Mucosa of stomach (tissue), 1 donor: Measurements from ENCODE around the gene FRAS1.

Experiments
- H3K27me3 ChIP-seq: one replicate; pipeline ENCODE4 v1.7.0; 2013; ENCODE audit warnings: mild to moderate bottlenecking, low read length; ENCODE audit not compliant: control insufficient read depth, insufficient read depth
- H3K36me3 ChIP-seq: one replicate; pipeline ENCODE4 v1.7.0; 2013; ENCODE audit warnings: low read length; ENCODE audit not compliant: control insufficient read depth, insufficient read depth
- H3K4me1 ChIP-seq: one replicate; pipeline ENCODE4 v1.7.0; 2013; ENCODE audit warnings: mild to moderate bottlenecking, low read length; ENCODE audit not compliant: control insufficient read depth, insufficient read depth
- H3K4me3 ChIP-seq: one replicate; pipeline ENCODE4 v1.7.0; 2013; ENCODE audit warnings: low read length
- H3K9ac ChIP-seq: one replicate; pipeline ENCODE4 v1.7.0; 2013; ENCODE audit warnings: mild to moderate bottlenecking, low read length, moderate library complexity
- H3K9me3 ChIP-seq: one replicate; pipeline ENCODE4 v1.7.0; 2013; ENCODE audit warnings: mild to moderate bottlenecking, low read length, moderate library complexity; ENCODE audit not compliant: control insufficient read depth
- donor health status: Pancreatic carcinoma.

Gene FRAS1

DNA sequence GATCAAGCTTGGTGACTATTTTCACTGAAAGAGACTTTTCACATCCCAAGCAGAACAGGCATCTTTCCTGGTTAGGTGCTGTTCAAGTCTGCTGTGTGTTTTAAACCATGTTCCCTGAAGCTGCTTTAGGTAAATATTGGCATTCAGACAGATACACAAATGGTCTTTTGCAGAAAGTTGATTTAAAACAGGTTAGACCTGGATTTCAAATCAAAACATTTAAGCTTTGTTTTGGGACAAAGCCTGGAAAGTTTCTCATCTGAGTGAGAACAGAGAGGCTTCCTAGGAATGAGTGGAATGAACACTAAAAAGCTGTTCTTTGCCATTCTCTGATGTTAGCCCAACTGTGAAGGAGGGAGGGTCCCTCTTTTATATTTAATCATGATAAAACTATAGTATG, 504.6 kb downstream of the FRAS1 start:
- Histone ChIP-seq H3K36me3 (no peaks in the 10 kb centered on the region), H3K9me3 (no peaks in the 10 kb centered on the region), H3K4me1 (peaks cover 49% of the 10 kb centered on the region)

DNA sequence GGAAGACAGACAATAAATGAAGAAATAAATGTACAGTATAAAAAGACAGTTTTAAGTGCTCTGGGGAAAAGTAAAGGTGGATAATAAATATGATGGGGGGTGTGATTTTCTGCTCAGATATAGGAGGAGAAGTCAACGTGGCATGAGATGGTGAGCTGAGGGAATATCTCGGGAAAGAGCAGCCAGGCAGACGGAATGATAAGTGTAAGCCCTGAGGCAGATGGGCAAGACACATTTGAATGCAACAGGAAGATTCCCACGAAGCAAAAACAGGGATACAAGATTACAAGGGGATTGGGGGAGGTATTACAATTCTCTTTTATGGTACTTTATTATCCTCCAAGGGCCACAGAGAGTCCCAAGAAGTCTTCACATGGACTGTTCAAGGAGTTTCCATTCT, 505.6 kb downstream of the FRAS1 start:
- H3K4me3 ChIP-seq: no peak overlapping the region
- H3K36me3 ChIP-seq: no peaks in the 10 kb centered on the region
- H3K27me3 ChIP-seq: no peaks in the 10 kb centered on the region
- no peaks in the 10 kb centered on the region for H3K9me3 ChIP-seq
- no peak overlapping the region for H3K9ac ChIP-seq
- peaks cover 47% of the 10 kb centered on the region for H3K4me1 ChIP-seq

More for the DNA sequence above, 504.6 kb downstream of the FRAS1 start:
- Histone ChIP-seq H3K27me3 (no peaks in the 10 kb centered on the region), H3K4me3 (no peak overlapping the region), H3K9ac (no peak overlapping the region)

- H3K36me3 ChIP-seq: no peaks in the 10 kb centered on the region
- no peaks in the 10 kb centered on the region for H3K9me3 ChIP-seq
- no peak overlapping the region for H3K9ac ChIP-seq
- no peak overlapping the region for H3K4me3 ChIP-seq
- peaks cover 57% of the 10 kb centered on the region for H3K4me1 ChIP-seq
- H3K27me3 ChIP-seq: no peaks in the 10 kb centered on the region
Measured at GRCh38 chr4:78565971-78566372, 508.8 kb downstream of the FRAS1 start.

GRCh38 chr4:78566834-78567499, 509.8 kb downstream of the FRAS1 start:
- H3K36me3 ChIP-seq: no peaks in the 10 kb centered on the region
- no peaks in the 10 kb centered on the region for H3K27me3 ChIP-seq
- H3K4me1 ChIP-seq: peaks cover 49% of the 10 kb centered on the region
- H3K9ac ChIP-seq: no peak overlapping the region
- no peaks in the 10 kb centered on the region for H3K9me3 ChIP-seq
- H3K4me3 ChIP-seq: no peak overlapping the region

GRCh38 chr4:78567500-78568060, 510.5 kb downstream of the FRAS1 start:
- no peaks in the 10 kb centered on the region for H3K27me3 ChIP-seq
- H3K36me3 ChIP-seq: no peaks in the 10 kb centered on the region
- no peak overlapping the region for H3K9ac ChIP-seq
- no peaks in the 10 kb centered on the region for H3K9me3 ChIP-seq
- H3K4me1 ChIP-seq: peaks cover 44% of the 10 kb centered on the region
- no peak overlapping the region for H3K4me3 ChIP-seq

- H3K9me3 ChIP-seq: no peaks in the 10 kb centered on the region
- no peaks in the 10 kb centered on the region for H3K36me3 ChIP-seq
- H3K27me3 ChIP-seq: no peaks in the 10 kb centered on the region
- H3K4me1 ChIP-seq: peaks cover 42% of the 10 kb centered on the region
- no peak overlapping the region for H3K9ac ChIP-seq
- H3K4me3 ChIP-seq: no peak overlapping the region
Measured at GRCh38 chr4:78568640-78569305, 511.6 kb downstream of the FRAS1 start.

DNA sequence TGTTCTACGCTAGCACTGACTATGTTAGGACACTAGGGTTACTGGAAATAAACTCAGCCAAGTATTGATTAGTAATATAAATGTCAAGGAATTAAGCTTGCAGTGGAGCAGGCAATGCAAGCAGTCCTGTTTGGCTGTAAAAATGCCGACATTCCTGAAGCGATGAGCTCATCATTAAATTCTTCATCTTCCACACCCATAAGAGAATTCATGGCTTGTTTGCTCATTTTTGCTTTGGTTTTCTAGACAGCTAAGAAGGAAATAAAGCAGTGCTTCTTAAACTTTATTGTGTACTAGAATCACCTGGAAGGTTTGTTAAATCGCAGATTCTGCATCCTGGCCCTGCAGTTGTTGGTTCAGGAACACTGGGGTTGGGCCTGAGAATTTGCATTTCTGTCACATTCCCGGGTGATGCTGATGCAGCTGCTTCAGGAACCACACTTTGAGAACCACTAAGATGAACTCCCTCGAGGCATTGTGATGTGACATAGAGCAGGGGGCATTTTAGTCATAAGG, 512.2 kb downstream of the FRAS1 start:
- Histone ChIP-seq H3K9me3 (no peaks in the 10 kb centered on the region), H3K4me3 (no peak overlapping the region), H3K36me3 (no peaks in the 10 kb centered on the region), H3K27me3 (no peaks in the 10 kb centered on the region), H3K9ac (no peak overlapping the region), H3K4me1 (peaks cover 42% of the 10 kb centered on the region)

DNA sequence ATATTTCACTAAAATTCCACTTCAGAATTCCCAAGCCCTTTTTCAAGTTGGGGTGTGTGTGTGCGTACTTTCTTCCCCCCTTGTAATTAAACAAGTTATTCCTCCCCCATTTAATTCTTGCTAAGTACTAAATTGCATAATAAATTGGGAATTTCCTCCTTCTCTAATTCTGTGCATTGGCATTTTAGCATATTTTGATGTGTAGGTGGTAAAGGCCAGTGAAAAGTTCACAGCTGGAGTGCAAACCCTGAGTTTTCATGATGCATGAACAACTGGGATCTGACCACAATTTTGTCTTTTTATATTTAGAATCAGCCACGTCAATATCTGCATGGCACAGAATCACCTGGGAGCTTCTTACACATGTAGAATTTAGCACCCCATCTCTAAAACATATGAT, 513.0 kb downstream of the FRAS1 start:
- no peak overlapping the region for H3K4me3 ChIP-seq
- no peaks in the 10 kb centered on the region for H3K27me3 ChIP-seq
- H3K4me1 ChIP-seq: peaks cover 38% of the 10 kb centered on the region

GRCh38 chr4:78571804-78572203, 514.7 kb downstream of the FRAS1 start:
- Histone ChIP-seq H3K9me3 (no peaks in the 10 kb centered on the region), H3K9ac (no peak overlapping the region), H3K36me3 (no peaks in the 10 kb centered on the region), H3K4me3 (no peak overlapping the region), H3K27me3 (no peaks in the 10 kb centered on the region), H3K4me1 (peaks cover 27% of the 10 kb centered on the region)

More for the DNA sequence above, 513.0 kb downstream of the FRAS1 start:
- Histone ChIP-seq H3K36me3 (no peaks in the 10 kb centered on the region), H3K9me3 (no peaks in the 10 kb centered on the region), H3K9ac (no peak overlapping the region)

DNA sequence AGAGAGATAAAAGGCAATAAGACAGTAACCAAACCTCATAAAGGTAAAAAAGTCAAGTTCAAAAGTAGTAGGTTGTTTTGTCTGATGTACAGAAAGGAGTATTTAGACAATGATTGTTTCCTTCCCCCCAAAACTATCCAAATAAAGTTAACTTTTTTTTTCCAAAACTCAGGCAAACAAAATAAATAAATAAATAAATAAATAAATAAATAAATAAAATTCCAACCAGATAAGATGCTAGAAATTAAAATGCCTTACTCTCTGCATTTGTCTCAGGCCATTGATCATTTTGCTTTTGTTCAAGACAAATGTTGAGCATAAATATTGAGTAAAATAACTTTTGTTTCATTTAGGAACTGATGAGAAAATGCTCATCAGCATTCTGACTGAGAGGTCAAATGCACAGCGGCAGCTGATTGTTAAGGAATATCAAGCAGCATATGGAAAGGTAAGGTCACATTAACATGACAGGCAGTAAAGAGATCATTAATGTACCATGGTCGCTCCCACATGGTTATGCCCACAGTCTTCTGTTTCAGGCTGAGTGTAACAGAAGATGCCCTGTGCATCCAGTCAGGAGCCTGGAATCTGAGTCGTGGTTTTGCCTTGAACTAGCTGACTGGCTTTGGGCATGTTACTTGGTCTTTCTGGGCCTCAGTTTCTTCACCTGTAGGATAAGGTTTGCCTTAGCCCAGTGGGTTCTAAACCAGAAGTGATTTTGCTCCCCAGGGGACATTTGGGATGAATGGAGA, 521.7 kb downstream of the FRAS1 start:
- no peak overlapping the region for H3K9ac ChIP-seq
- H3K4me1 ChIP-seq: no peaks in the 10 kb centered on the region
- no peaks in the 10 kb centered on the region for H3K27me3 ChIP-seq
- H3K36me3 ChIP-seq: no peaks in the 10 kb centered on the region
- H3K9me3 ChIP-seq: no peaks in the 10 kb centered on the region
- H3K4me3 ChIP-seq: no peak overlapping the region

- Histone ChIP-seq H3K9me3 (no peaks in the 10 kb centered on the region), H3K4me1 (peaks cover 14% of the 10 kb centered on the region), H3K27me3 (no peaks in the 10 kb centered on the region), H3K36me3 (no peaks in the 10 kb centered on the region), H3K9ac (no peak overlapping the region), H3K4me3 (no peak overlapping the region)
Measured at GRCh38 chr4:78581618-78582017, 524.5 kb downstream of the FRAS1 start.
